Measurements from ENCODE around the gene OR4D11. TPM values are rescaled to one million over a fixed set of nuclear protein-coding genes. Genes with fewer than 3 reads are reported as not detected.
"Not testable (repeated sequence)": the region's sequence is repeated elsewhere in the genome, so short reads cannot be mapped to it uniquely, and the experiment has no call there.

Gene OR4D11
- total RNA-seq, 3 donors from 2014 or later (not counting 1 experiment from before 2014, with no cell fraction given) = not detected

DNA sequence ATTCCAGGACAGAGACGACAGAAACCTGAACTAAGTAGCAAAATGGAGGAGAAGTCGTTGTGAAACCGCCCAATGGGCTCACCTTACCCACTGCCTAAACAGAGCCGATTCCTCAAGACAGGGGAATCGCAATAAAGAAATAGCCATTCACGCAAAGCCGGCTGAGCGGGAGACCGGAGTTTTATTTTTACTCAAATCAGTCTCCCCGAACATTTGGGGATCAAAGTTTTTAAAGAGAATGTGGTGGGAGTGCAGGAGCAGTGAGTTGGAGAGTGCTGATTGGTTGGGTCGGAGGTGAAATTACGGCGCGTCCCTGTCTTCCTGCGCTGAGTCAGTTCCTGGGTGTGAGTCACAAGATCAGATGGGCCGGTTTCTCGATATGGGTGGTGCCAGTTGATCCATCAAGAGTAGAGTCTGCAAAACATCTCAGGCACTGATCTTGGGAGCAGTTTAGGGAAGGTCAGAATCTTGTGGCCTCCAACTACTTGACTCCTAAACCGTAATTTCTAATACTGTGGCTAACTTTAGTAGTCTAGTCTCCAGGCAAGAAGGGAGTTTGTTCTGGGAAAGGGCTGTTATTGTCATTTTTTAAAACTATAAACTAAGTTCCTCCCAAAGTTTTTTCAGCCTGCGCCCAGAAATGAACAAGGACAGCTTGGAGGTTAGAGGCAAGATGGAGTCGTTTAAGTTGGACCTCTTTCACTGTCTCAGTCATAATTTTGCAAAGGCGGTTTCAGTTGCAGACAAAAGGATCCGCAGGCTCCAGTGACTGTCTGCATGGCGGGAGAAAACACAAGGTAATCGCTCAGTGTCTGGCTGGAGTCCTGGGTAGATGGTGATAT is 42.0 kb downstream of the OR4D11 start:
- Mint-ChIP-seq H3K4me1 (peaks cover 7 to 8% of the 10 kb centered on the region in 2 donors), H3K36me3 (peaks cover under 1% of the 10 kb centered on the region), H3K27me3 (ENCODE audit: low read depth in 2 of 2) (peaks cover 6 to 17% of the 10 kb centered on the region in 2 donors), H3K27ac (no peak overlapping the region), H3K4me3 (no peak overlapping the region), H3K9me3 (no peaks in the 10 kb centered on the region)
- H3K27ac ChIP-seq (ENCODE audit: low read length) = no peak overlapping the region
- peak in 1 of 2 donors; percentile 11 for DNase-seq
- TF ChIP-seq, protein P1, sequence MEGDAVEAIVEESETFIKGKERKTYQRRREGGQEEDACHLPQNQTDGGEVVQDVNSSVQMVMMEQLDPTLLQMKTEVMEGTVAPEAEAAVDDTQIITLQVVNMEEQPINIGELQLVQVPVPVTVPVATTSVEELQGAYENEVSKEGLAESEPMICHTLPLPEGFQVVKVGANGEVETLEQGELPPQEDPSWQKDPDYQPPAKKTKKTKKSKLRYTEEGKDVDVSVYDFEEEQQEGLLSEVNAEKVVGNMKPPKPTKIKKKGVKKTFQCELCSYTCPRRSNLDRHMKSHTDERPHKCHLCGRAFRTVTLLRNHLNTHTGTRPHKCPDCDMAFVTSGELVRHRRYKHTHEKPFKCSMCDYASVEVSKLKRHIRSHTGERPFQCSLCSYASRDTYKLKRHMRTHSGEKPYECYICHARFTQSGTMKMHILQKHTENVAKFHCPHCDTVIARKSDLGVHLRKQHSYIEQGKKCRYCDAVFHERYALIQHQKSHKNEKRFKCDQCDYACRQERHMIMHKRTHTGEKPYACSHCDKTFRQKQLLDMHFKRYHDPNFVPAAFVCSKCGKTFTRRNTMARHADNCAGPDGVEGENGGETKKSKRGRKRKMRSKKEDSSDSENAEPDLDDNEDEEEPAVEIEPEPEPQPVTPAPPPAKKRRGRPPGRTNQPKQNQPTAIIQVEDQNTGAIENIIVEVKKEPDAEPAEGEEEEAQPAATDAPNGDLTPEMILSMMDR (IDR thresholded peaks at IDR 0.05) = no peak
- no peak overlapping the region for H3K4me3 ChIP-seq (ENCODE audit: low read length)
- intact Hi-C loops (cut with micrococcal nuclease) = no loop called here
- no peaks in the 10 kb centered on the region for H3K27me3 ChIP-seq (ENCODE audit: control insufficient read depth, insufficient read depth, low read length)
- no peak for ATAC-seq
- H3K36me3 ChIP-seq (ENCODE audit: control insufficient read depth, insufficient read depth, low read length) = no peaks in the 10 kb centered on the region
- peaks cover 5% of the 10 kb centered on the region for H3K4me1 ChIP-seq (ENCODE audit: control insufficient read depth, insufficient read depth, low read length)
- H3K9me3 ChIP-seq (ENCODE audit: control insufficient read depth, insufficient read depth, low read length) = no peaks in the 10 kb centered on the region
- WGBS (ENCODE audit: insufficient coverage) = 95% methylated on average over 23 of the region's 24 CpGs

DNA sequence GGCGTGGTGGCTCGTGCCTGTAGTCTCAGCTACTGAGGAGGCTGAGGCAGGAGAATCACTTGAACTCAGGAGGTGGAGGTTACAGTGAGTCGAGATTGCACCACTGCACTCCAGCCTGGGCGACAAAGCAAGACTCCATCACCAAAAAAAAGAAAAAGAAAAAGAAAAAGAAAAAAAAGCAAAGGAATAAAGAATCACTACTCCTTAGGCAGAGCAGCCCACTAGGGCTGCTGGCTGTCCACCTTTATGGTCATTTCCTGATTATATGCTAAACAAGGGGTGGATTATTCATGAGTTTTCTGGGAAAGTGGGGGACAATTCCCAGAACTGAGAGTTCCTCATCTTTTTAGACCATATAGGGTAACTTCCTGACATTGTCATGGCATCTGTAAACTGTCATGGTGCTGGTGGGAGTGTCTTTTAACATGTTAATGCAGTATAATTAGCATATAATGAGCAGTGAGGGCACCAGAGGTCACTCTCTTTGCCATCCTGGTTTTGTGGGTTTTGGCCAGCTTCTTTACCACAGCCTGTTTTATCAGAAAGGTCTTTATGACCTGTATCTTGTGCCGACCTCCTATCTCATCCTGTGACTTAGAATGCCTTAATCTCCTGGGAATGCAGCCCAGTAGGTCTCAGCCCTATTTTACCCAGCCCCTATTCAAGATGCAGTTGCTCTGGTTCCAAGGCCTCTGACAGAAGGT is 44.4 kb downstream of the OR4D11 start:
- Mint-ChIP-seq H3K27me3 (ENCODE audit: low read depth in 2 of 2) (peaks cover 10 to 24% of the 10 kb centered on the region in 2 donors), H3K4me1 (peaks cover 16 to 23% of the 10 kb centered on the region in 2 donors), H3K4me3 (peak overlapping the region; percentile 25)
- DNase-seq; H3K27me3 ChIP-seq (ENCODE audit: control insufficient read depth, insufficient read depth, low read length); H3K4me3 ChIP-seq (ENCODE audit: low read length); intact Hi-C loops (cut with micrococcal nuclease); H3K36me3 Mint-ChIP-seq; ATAC-seq; H3K9me3 Mint-ChIP-seq; H3K36me3 ChIP-seq (ENCODE audit: control insufficient read depth, insufficient read depth, low read length); H3K9me3 ChIP-seq (ENCODE audit: control insufficient read depth, insufficient read depth, low read length); H3K27ac ChIP-seq (ENCODE audit: low read length); H3K27ac Mint-ChIP-seq: not testable (repeated sequence)
- H3K4me1 ChIP-seq (ENCODE audit: control insufficient read depth, insufficient read depth, low read length) = peaks cover 12% of the 10 kb centered on the region
- WGBS (ENCODE audit: insufficient coverage) = 70% methylated on average over 4 of the region's 5 CpGs

DNA sequence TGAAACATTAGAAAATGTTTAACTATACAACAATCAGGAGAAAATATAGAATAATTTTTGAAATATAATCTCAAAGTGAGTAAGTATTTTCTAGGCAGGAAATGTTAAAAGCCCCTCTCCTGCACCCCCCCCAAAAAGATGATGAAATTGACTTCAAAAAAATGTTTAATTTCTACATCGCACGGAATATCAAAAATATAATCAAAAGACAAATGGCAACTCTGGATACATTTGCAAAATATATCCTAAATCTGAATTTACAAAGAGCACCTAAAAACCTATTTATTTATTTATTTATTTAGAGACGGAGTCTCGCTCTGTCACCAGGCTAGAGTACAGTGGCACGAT is 44.9 kb downstream of the OR4D11 start:
- intact Hi-C loops (cut with micrococcal nuclease) = no loop called here
- Histone ChIP-seq H3K9me3 (ENCODE audit: control insufficient read depth, insufficient read depth, low read length) (no peaks in the 10 kb centered on the region), H3K4me1 (ENCODE audit: control insufficient read depth, insufficient read depth, low read length) (peaks cover 12% of the 10 kb centered on the region), H3K4me3 (ENCODE audit: low read length) (no peak overlapping the region), H3K27ac (ENCODE audit: low read length) (no peak overlapping the region), H3K27me3 (ENCODE audit: control insufficient read depth, insufficient read depth, low read length) (no peaks in the 10 kb centered on the region), H3K36me3 (ENCODE audit: control insufficient read depth, insufficient read depth, low read length) (no peaks in the 10 kb centered on the region)
- no peaks in the 10 kb centered on the region for H3K9me3 Mint-ChIP-seq
- peaks cover 7% of the 10 kb centered on the region for H3K36me3 Mint-ChIP-seq
- no peak for DNase-seq
- TF ChIP-seq, protein P1 (IDR thresholded peaks at IDR 0.05) = no peak
- 85% methylated on average over 4 of the region's 5 CpGs for WGBS (ENCODE audit: insufficient coverage)
- H3K27me3 Mint-ChIP-seq (ENCODE audit: low read depth in 2 of 2) = peaks cover 10 to 24% of the 10 kb centered on the region in 2 donors
- ATAC-seq = no peak
- no peak overlapping the region for H3K4me3 Mint-ChIP-seq
- peaks cover 16 to 23% of the 10 kb centered on the region in 2 donors for H3K4me1 Mint-ChIP-seq
- no peak overlapping the region for H3K27ac Mint-ChIP-seq

DNA sequence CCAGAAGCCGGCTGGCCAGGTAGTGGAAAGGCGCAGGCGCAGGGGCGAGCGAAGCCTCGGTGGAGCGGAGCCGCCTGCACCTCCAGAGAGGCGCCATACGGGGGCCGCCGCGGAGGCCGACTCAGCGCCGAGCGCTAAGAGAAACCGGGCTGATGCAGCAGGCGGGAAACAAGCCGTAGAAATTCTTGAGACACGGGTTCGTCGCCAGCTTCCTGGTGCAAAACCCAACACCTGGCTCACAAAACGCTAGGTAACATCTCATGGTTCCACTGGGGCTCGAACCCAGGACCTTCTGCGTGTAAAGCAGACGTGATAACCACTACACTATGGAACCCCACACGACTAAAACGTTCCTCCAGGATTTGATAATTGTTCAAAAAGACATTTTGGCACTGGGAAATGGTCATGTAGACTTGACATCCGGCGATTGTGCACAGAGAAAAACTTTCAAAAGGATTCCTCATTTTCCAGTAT is 47.0 kb downstream of the OR4D11 start:
- TF ChIP-seq, protein P1 (IDR thresholded peaks at IDR 0.05) = peak; percentile 44
- WGBS (ENCODE audit: insufficient coverage) = under 1% methylated on average over 31 of the region's 31 CpGs
- intact Hi-C loops (cut with micrococcal nuclease) = loop anchor here (2.0 to 10.0 kb wide), 3 partner anchors 16 to 254 kb away; partner anchors contain the start of gene PATL1
- H3K36me3 ChIP-seq (ENCODE audit: control insufficient read depth, insufficient read depth, low read length) = no peaks in the 10 kb centered on the region
- H3K4me3 ChIP-seq (ENCODE audit: low read length) = peak overlapping the region; percentile 59
- peaks cover 7% of the 10 kb centered on the region for H3K36me3 Mint-ChIP-seq
- DNase-seq (peak; percentile 72 to 92), ATAC-seq (peak; percentile 80 to 89 (median 87))
- peak overlapping the region; percentile 99 for H3K4me3 Mint-ChIP-seq
- no peaks in the 10 kb centered on the region for H3K9me3 ChIP-seq (ENCODE audit: control insufficient read depth, insufficient read depth, low read length)
- peak overlapping the region; percentile 49 for H3K27ac ChIP-seq (ENCODE audit: low read length)
- peaks cover 17 to 23% of the 10 kb centered on the region in 2 donors for H3K4me1 Mint-ChIP-seq
- peak overlapping the region; percentile 98 to 100 for H3K27ac Mint-ChIP-seq
- peaks cover 12% of the 10 kb centered on the region for H3K4me1 ChIP-seq (ENCODE audit: control insufficient read depth, insufficient read depth, low read length)
- no peaks in the 10 kb centered on the region for H3K27me3 ChIP-seq (ENCODE audit: control insufficient read depth, insufficient read depth, low read length)
- H3K9me3 Mint-ChIP-seq = no peaks in the 10 kb centered on the region
- H3K27me3 Mint-ChIP-seq (ENCODE audit: low read depth in 2 of 2) = peaks cover 3 to 18% of the 10 kb centered on the region in 2 donors

All from natural killer cell (primary cell).